Gastroesophageal sphincter (tissue), 4 donors: ENCODE data around the gene PRKACA. TPM values are rescaled to one million over a fixed set of nuclear protein-coding genes. Genes with fewer than 3 reads are reported as not detected.

Experiments
- ATAC-seq: fragments of 150-250 bp; one replicate; pipeline ENCODE4 v1.9.1; 2016; ENCODE audit warnings: mild to moderate bottlenecking, moderate library complexity
- H3K27ac ChIP-seq, 4 donors: fragments of 200-600 bp; sonication (generic) in 3 of 4; 1 replicate in 3 of 4; 2 replicates in 1 of 4; pipeline ENCODE4 v1.5.1; 2016 to 2019
- H3K27me3 ChIP-seq: fragments of 200-600 bp; sonication (generic); one replicate; pipeline ENCODE4 v1.5.1; 2019
- H3K36me3 ChIP-seq, 2 donors: fragments of 200-600 bp; sonication (generic); one replicate each; pipeline ENCODE4 v1.5.1; 2019; ENCODE audit warnings: control low read depth in 1 of 2
- H3K4me1 ChIP-seq, 3 donors: fragments of 200-600 bp; sonication (generic); 1 replicate in 2 of 3; 2 replicates in 1 of 3; pipeline ENCODE4 v1.5.1; 2016 to 2019; ENCODE audit warnings: control low read depth in 2 of 3
- H3K4me3 ChIP-seq, 2 donors: fragments of 200-600 bp; sonication (generic); one replicate each; pipeline ENCODE4 v1.5.1; 2019; ENCODE audit warnings: mild to moderate bottlenecking in 1 of 2, moderate library complexity in 1 of 2
- H3K9me3 ChIP-seq, 3 donors: fragments of 200-600 bp; sonication (generic); one replicate each; pipeline ENCODE4 v1.5.1; 2017 to 2019; ENCODE audit warnings: control low read depth in 2 of 3
- EP300 ChIP-seq: sonication (generic); formaldehyde crosslinking; IDR thresholded peaks from one replicate; pipeline ENCODE4 v1.6.1; 2017; ENCODE audit warnings: antibody characterized with exemption, mild to moderate bottlenecking
- POLR2A ChIP-seq, 2 donors: fragments of 450-650 bp; IDR thresholded peaks; one replicate each; pipeline ENCODE4 v1.6.1; 2017; ENCODE audit warnings: antibody characterized with exemption in 2 of 2, mild to moderate bottlenecking in 2 of 2, moderate library complexity in 1 of 2
- POLR2AphosphoS5 ChIP-seq: sonication (generic); formaldehyde crosslinking; IDR thresholded peaks from one replicate; pipeline ENCODE4 v1.6.1; 2017; ENCODE audit warnings: antibody characterized with exemption
- WGBS, 2 donors: methylation state at CpG; one replicate each; pipeline ENCODE4 v1.1.5; 2018; ENCODE audit warnings: low coverage in 1 of 2; 5-methylcytosine and 5-hydroxymethylcytosine counted together
- total RNA-seq, 4 donors: library from RNA; depleted of rRNA; stranded (reverse); fragments of >200 nt; gene quantifications; one replicate each; pipeline ENCODE4 v1.1.0, GENCODE V29; 2016
- TF ChIP-seq, protein P1 (sequence below), 4 experiments: fragments of 200-600 bp in 2 of 4; fragments of 450-650 bp in 2 of 4; sonication (generic) in 1 of 4; IDR thresholded peaks; one replicate each; pipeline ENCODE4 v1.5.1; 2017 to 2019; ENCODE audit warnings: antibody characterized with exemption in 4 of 4, mild to moderate bottlenecking in 2 of 4, moderate library complexity in 2 of 4

Gene PRKACA
- total RNA-seq, 4 donors from 2014 or later = 62.3 to 138 (median 76.6) TPM

DNA sequence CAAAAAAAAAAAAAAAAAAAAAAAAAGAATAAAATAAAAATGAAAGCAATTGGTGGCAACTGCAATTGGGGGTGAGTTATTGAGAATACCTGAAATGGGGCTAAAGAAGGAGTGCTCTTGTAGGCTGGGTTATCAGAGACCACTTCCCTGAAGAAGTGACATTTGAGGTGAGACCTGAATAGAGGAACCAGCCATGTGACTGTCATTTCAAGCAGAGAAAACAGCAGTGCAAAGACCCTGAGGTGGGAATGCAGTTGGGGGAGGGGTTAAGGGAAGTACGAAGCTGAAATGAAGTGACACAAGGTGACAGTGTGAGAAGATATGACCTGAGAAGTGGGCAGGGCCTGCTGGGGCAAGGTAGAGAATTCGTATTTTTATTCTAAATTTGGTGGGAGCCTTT, 51.4 kb downstream of the PRKACA start:
- H3K9me3 ChIP-seq = no peaks in the 10 kb centered on the region
- H3K36me3 ChIP-seq = no peaks in the 10 kb centered on the region
- no peak overlapping the region for H3K4me3 ChIP-seq
- 51 to 60% methylated on average over 2 of the region's 2 CpGs for WGBS, 2 donors
- ATAC-seq = no peak
- peaks cover 21% of the 10 kb centered on the region for H3K27me3 ChIP-seq
- no peak overlapping the region for H3K27ac ChIP-seq
- TF ChIP-seq POLR2A (IDR thresholded peaks at IDR 0.05) (no peak), EP300 (no peak)
- TF ChIP-seq, protein P1, sequence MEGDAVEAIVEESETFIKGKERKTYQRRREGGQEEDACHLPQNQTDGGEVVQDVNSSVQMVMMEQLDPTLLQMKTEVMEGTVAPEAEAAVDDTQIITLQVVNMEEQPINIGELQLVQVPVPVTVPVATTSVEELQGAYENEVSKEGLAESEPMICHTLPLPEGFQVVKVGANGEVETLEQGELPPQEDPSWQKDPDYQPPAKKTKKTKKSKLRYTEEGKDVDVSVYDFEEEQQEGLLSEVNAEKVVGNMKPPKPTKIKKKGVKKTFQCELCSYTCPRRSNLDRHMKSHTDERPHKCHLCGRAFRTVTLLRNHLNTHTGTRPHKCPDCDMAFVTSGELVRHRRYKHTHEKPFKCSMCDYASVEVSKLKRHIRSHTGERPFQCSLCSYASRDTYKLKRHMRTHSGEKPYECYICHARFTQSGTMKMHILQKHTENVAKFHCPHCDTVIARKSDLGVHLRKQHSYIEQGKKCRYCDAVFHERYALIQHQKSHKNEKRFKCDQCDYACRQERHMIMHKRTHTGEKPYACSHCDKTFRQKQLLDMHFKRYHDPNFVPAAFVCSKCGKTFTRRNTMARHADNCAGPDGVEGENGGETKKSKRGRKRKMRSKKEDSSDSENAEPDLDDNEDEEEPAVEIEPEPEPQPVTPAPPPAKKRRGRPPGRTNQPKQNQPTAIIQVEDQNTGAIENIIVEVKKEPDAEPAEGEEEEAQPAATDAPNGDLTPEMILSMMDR (IDR thresholded peaks at IDR 0.05) = no peak
- H3K4me1 ChIP-seq = no peaks in the 10 kb centered on the region

DNA sequence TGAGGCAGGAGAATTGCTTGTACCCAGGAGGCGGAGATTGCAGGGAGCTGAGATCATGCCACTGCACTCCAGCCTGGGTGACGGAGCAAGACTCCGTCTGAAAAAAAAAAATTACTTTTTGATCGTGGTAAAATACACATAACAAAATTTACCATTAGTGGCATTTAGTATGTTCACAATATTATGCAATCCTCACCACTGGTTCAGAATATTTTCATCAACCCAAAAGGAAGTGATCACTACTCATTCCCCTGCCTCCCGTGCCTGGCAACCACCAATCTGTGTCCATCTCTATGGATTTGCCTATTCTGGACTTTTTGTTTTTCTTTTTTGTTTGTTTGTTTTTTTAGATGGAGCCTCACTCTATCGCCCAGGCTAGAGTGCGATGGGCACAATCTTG, 54.5 kb downstream of the PRKACA start:
- ATAC-seq = no peak
- no peak overlapping the region for H3K27ac ChIP-seq
- H3K9me3 ChIP-seq = no peaks in the 10 kb centered on the region
- H3K4me3 ChIP-seq = no peak overlapping the region
- 56 to 79% methylated on average over 5 to 7 of the region's 7 CpGs for WGBS, 2 donors
- peaks cover 51% of the 10 kb centered on the region for H3K27me3 ChIP-seq
- H3K4me1 ChIP-seq = peaks cover 0 to 15% (median 2%) of the 10 kb centered on the region in 3 donors
- TF ChIP-seq, protein P1 (IDR thresholded peaks at IDR 0.05) = no peak
- TF ChIP-seq EP300 (no peak), POLR2A (IDR thresholded peaks at IDR 0.05) (no peak)
- H3K36me3 ChIP-seq = no peaks in the 10 kb centered on the region

DNA sequence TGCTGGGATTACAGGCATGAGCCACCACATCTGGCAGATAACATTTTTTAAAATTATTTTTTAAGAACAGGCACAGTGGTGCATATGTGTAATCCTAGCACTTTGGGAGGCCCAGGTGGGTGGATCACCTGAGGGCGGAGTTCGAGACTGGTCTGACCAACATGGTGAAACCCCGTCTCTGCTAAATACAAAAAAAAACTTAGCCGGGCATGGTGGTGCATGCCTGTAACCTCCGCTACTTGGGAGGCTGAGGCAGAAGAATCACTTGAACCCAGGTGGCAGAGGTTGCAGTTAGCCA, 55.1 kb downstream of the PRKACA start:
- WGBS, 2 donors = 90% methylated on average over 2 of the region's 5 CpGs; no CpG with 5 or more reads in 1 of the 2 donors

DNA sequence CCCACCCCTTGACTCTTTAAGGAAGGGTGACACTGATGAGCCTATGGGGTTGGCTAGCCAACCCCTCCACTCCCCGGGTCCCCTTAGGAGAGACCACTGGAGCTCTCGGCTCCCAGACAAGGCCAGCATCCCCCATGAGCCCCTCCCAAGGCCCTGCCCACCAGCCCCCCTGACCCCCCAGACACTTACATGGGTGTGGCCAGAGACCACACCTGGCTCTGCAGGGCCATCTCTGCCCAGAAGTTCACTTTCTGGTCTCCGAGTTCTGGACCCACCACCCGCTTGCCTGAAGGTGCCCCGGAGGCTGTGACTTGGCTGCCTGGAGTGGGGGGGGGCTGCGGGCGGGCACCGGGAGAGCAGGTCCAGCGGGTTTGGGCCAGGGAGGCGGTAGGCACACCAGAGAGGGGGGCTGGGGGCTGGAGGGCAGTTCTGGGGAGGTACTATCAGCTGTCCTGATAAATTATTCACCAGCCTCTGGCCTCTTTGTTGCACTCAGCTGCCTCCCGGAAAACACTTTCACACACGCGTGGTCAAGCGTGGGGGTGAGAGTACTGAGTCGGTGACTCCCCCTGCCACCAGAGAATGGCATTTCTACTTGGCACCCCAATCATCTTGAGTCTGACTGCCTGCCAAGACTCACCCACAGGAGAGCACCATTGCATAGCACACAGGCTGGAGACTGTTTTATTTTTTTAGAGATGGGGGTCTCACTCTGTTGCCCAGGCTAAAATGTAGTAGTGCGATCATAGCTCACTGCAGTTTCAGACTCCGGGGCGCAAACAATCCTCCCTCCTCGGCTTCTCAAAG, 55.6 kb downstream of the PRKACA start, which contains the start of gene PALM3:
PALM3 (minus strand) TSS at position 326 of the 807 bp plus-strand sequence; CDS start at position 230, 96 bp downstream.
- WGBS, 2 donors = 79 to 85% methylated on average over 4 to 5 of the region's 19 CpGs
- Histone ChIP-seq H3K27me3 (peaks cover 61% of the 10 kb centered on the region), H3K4me1 (peaks cover 0 to 26% (median 9%) of the 10 kb centered on the region in 3 donors), H3K9me3 (no peaks in the 10 kb centered on the region), H3K27ac (no peak within 1 kb of the TSS), H3K4me3 (no peak within 1 kb of the TSS), H3K36me3 (no peaks in the 10 kb centered on the region)
- TF ChIP-seq, protein P1 (IDR thresholded peaks at IDR 0.05) = no peak
- TF ChIP-seq POLR2A (IDR thresholded peaks at IDR 0.05) (no peak), EP300 (no peak), POLR2AphosphoS5 (no peak)
- no peak for ATAC-seq

More for the DNA sequence above, 55.1 kb downstream of the PRKACA start:
- TF ChIP-seq EP300 (no peak), POLR2AphosphoS5 (no peak), POLR2A (IDR thresholded peaks at IDR 0.05) (no peak)
- TF ChIP-seq, protein P1 (IDR thresholded peaks at IDR 0.05) = no peak
- no peaks in the 10 kb centered on the region for H3K36me3 ChIP-seq
- no peaks in the 10 kb centered on the region for H3K9me3 ChIP-seq
- ATAC-seq = no peak
- peaks cover 0 to 21% (median 7%) of the 10 kb centered on the region in 3 donors for H3K4me1 ChIP-seq
- H3K4me3 ChIP-seq = no peak overlapping the region
- H3K27ac ChIP-seq = no peak overlapping the region
- H3K27me3 ChIP-seq = peaks cover 57% of the 10 kb centered on the region
